Fibroblast of skin of back (primary cell): ENCODE measurements around the gene LRCH1.
A peak's percentile ranks its signal among the peaks of the same experiment; 100 is the strongest.

Experiments used
- DNase-seq: peaks from one replicate; pipeline ENCODE4 v3.0.0-alpha.2; 2013

Gene LRCH1

DNA sequence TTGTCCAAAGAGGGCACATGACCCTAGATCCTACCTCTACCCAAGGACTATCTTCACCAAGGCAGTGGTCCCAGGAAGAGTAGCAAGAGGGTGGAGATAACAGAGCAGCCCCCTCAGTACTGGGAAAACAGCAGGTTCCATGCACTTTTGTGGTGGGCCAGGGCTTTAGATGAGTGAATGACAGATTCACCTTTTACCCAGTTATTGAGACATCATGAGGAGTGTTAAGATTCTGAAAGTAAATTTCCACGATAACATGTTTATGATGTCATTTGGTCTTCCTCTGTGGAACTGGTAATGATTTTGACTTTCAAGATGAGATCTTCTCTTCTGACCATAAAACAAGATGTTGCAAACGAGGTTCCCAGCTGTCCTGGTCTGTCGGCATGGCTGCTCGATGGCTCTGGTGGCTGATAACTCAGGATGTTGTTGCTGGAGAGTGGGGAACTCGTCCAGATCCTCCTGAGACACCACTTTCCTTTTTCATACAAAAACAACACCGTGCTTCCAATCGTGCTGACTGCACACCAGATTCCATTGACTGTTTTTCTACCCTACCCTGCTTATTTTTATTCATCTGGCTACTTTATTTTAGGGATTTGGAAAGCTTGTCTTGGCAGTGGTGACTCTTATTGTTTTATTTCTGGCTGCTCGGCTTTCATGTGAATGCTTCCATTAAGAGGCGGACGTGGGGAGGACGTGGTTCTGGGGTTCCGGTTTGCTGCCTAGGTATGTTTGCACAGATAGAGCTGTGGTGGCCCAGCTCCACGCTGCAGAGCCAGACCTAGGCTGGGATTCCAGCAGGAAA lies 88.5 kb downstream of the LRCH1 start:
- peak; percentile 77 for DNase-seq

DNA sequence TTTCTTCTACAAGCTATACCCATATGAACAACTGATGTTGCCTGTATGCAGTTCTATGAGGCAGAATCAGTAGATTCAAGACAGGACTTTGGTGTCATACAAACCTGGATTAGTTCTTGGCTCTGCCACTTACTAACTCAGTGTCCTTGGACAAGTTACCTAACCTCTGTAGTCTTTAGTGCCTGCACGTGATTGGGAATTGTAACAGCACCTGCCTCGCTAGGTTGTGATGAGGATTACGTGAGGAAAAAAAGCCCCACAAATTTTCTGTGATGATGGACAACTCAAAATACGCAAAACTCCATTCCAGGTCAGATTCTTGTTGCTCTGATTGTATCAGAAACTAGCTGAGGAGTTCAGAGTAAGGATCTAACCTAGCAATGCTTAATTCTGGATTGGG lies 89.3 kb downstream of the LRCH1 start:
- no peak for DNase-seq

DNA sequence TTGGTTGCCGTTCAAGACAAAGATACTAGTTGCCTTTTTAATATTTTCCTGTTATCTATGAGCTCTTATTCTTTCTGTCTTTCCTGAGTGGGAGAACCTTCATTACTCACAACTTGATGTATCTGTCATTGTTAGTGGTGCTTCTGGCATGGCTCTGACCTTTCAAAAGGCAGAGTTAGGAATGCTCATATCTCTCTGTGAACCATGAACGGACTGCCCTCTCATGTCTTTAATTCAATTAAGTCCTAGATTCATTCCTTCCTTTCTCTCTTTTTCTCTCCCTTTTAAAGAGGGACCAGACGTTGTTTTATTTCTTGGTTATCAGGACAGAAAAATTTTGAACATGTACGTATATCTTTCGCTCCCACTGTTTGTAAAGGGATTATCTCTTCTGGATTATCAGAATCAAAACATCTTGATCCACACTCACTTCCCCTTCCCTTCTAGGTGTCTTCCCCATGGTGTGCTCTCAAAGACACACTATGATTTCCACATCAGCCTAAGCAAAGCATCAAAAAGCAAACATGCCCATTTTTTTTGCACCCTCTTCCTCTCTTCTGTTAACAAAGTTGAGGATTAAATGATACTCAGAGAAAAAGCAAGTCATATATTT lies 90.3 kb downstream of the LRCH1 start:
- no peak for DNase-seq

DNA sequence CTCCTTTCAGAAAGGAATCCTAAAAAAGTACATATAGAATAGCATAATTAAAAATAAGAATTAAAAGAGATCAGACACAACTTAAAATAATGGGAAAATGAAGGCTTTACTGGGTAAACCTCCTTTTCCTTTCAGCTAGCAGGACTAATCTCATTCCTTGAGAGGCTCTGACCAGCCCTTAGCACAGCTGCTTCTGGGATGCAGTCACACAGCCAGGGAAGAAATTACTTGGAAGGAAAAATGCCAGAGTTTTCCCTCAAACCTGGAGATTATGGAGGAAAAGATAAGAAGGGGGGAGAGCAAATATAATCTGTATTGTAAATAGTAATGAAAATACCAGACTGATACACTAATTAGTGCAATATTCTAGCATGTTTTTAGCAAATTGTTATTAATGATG lies 91.8 kb downstream of the LRCH1 start:
- no peak for DNase-seq

DNA sequence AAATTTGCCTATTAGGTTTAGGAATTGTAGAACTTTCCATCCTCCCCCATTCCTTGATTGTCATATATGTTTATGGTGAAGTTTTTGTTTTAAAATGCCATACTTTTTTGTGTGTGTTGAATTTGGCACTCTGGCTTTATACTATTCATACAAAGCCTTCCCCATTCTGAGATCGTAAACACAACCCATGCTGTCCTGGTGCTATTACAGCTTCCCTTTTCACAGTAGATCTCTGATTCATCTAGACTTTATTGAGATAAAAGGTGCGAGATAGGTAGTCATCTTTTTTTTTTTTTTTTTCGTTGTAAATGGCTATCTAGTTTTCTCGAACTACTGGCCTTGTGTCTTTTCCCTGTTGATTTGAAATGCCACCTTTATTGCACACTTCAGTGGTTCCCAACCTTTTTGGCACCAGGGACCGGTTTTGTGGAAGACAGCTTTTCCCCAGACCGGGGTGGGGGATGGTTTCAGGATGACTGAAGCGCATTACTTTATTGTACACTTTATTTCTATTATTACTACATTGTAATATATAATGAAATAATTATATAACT lies 94.6 kb downstream of the LRCH1 start:
- no peak for DNase-seq

DNA sequence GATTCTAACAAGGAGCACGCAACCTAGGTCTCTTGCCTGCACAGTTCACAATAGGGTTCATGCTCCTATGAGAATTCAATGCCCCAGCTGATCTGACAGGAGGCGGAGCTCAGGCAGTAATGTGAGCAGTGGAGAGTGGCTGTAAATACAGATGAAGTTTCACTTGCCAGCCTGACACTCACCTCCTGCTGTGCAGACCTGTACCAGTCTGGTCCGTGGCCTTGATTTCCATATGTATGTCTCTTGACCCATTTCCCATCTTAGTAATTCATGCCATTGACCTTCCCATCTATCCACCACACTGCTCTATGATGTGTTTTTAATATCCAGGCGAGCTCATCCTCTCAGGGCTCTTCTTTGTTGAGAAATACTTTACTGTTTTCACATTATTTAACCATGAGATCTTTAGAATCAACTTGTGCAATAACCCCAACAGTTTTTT lies 95.2 kb downstream of the LRCH1 start:
- DNase-seq = no peak

DNA sequence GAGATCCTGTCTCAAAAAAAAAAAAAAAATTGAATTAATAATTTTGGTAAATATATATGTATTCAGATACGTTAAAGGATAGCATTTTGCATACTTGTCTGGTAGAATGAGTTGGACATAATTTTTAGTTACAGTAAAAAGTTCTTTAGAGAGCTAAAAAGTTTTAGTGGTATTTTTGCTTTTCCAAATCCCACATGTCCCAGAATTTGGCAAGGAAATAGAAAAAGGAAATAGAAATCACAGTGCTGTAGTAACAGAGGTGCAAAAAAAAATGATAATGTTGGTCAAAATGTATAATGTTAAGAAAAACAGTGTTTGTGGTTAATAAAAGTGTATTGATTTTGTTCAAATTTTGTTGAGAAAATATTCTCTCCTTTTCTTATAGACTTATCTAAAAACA lies 96.8 kb downstream of the LRCH1 start:
- DNase-seq = no peak

DNA sequence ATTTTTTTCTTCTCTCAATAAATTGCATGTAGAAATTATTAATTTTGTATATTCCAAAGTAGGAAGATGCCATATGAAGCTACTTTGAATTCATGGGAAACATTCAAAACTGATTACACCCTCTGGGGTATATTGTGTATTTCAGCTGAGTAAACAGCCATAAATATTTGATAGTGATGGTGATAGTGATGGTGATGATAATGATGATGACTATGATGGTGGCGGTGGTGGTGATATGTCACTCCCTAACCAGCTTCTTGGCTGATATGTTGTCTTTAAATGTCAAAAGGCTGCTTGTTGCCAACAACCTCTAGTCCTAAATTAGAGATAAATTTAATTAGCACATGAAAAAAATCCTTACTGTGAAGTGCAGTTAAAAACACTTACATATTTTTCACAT lies 102.0 kb downstream of the LRCH1 start:
- DNase-seq = no peak

DNA sequence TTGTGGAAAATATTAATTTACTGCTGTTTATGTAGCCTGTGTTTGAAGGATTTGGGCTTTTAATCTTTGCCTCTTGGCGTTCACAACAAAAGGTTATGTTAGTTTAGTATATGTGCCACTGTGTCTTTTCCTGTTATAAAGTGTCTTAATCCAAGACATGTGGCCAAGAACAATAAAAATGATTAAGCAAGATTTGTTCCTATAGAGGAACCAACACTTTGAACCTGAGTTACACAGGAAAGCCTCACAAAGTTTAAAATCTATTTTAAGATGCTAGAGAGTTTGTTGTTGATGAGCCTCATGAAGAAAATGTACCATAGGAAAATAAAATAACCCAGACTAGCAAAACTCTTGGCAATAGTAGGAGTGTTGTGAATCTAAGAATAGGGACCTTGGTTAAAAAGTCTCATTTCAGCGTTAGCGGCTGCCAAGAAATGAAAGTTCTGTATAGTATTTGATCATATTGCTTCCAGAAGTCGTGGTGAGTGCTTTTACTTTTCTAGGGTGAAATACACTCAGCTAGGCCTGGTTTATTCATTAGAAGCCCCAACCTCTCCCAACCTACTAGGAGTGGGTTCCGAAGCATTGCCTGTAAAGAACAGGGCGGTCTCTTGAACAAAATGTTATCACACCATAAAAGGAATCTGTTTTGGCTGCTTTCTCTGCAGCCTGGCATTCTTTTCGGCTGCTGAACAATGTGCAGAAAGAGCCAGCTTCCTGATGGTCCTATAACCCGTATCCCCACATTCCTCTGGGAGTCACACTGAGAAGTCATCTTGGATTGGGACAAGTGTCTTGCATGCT lies 102.6 kb downstream of the LRCH1 start:
- peak; percentile 73 for DNase-seq

DNA sequence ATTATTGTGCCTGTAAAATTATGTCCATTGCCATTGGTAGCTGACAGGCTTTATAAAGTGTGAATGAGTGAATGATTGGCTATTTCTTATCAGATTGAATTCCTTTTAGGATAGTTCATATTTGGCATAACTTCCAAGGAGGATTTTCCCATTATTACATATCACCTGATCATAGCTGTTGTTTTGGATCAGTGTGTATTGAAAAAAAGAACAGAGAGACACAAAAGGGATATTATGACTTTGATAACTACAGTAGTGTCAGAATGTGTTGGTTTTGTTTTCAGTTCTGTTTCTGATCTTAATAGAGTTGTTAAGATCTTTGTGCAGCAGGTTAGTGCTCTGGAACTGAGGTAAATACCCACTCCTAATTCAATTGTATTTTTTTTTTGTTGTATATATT lies 103.8 kb downstream of the LRCH1 start:
- DNase-seq = no peak

DNA sequence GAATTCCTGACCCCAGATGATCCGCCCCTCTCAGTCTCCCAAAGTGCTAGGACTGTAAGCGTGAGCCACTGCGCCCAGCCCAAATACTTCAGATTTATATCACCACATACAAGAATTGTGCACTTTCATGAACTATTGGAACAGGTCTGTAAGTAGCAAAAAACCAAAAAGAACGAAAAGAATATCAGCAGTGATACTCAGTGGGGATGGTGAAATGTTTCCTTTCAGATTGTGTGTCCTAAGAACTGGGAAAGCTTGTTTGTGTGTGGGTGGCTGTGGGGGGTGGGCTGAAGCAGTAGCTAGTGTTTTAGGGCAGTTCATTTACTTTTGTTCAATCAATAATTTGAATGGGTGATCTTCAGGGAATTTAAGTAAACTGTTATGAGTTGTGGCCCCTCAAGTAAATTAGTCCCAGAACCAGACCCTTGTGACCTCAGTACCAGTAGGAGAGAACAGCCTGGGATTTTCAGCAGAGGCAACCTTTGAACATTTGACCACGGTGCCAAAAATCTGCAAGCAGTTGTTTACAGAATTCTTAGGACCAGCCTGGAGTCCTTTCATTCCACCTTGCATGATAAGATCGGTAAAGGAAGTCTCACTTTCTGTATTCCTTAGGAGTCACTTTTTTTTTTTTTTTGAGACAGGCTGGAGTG lies 106.6 kb downstream of the LRCH1 start:
- DNase-seq = no peak

DNA sequence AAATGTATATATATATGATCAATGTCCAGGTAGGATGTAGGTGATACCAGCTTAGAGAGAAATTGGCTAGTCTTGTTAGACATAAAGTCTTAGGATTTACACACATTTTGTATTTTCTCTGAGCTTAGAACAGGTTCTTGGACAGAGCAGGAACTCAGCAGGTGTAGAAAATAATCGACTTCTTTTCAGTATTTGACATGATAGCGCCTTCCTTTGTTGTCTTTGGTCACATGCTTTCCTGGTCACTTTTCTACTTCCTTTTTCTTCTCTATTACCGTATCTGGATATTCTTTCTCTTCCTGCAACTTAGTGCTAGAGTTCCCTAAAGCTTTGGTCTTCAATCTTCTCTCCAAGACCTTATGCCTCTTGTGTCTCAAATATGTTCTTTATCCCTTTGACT lies 107.4 kb downstream of the LRCH1 start:
- no peak for DNase-seq

DNA sequence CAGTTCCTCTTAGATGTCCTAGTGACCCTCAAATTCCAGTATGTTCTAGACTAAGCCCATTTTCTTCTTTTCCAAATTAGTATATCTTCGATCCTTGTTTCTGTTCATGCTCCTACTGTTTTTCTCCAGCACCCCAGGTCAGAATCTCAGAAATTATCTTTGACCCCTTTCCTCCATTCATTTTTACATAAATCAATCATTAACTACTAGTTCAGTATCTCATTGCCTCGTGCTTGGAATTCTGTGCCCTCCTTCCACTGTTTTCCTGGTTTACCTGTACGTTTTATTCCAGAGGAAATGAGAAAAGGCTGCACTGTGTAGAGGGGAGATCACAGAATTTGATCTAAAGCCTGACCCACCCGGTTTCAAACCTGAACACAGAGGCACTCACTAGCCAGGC lies 107.9 kb downstream of the LRCH1 start:
- no peak for DNase-seq

DNA sequence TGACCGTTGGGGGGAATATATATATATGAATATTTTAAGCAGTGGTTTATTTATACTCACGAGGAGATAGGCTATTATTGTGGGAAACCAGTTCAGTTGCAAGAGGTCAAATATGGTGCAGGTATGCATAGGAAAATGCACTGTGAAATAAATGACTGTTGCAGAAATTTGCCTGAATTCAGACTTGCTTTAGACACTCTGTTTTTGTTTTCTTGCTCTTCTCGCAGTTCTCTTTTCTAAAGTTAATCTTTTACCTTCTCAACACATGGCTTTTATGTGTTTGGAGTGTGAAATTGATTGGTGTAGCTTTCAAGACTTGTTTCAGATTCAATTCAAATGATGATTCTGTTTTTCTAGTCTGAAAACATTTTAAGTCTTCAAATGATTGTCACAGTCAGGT lies 109.7 kb downstream of the LRCH1 start:
- DNase-seq = no peak

DNA sequence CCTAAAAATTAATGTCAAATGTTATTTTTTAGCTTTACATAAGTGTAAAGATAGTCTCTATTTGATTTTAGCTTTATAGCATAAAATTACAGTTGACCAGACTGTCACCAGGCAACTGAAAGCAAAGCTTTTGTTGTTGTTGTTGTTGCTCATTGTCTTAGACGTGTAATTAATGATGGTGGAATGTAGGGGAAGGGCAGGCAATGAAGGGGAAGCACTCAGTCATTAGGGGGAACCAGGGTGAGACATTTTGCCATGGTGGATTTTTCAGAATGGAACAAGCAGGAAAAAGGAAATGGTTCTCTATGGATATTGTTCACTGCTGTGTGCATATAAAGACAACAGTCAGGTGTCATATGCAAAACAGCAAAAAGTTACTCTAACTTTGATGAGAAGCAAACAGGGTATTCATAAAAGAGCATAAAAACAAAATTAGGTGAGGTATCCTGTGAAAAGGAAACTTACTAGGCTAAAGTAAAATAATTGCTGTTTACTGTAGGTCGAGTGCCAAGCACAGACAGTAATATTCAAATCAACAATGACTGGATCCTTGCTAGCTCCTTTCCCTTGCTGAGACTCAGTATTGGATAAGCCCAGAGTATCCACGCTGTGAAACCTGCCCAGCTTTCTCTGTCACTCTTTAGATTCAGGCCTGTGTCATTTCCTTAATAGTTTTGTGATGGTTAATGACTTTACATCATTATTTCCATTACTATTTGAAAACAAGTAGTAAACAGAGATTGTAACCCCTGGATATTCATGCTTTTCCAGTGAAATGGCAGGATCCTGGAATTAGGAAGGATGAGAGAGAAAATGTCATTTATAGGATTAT lies 110.5 kb downstream of the LRCH1 start:
- DNase-seq = no peak

DNA sequence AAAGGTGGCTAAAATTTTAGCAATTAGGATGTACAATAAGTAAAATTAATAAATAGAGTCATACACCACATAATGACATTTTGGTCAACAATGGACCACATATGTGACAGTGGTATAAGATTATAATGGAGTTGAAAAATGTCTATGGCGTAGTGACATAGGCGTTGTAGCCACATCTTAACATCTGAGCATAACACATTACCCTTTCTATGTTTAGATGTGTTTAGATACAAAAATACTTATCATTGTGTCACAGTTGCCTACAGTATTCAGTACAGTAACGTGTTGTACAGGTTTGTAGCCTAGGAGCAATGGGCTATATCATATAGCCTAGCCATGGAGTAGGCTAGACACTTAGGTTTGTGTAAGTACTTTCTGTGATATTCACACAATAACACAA lies 111.2 kb downstream of the LRCH1 start:
- no peak for DNase-seq

DNA sequence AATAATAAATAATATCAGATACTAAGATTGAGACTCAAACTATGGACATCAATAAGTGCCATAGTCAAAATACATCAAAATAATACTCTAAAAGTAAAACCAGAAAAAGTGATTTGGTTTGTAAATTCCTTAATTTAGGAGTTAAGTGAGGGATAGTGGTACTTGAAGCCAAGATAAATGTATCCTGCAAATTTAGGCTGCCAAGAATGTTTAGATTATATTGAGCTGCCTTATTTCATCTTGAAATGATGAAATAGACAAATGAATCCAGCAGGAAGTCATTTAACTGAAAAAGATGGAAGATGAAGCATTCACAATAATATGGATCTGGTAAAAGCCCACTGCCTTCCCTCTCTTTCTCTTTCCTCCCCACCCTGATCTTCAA lies 112.3 kb downstream of the LRCH1 start:
- no peak for DNase-seq

DNA sequence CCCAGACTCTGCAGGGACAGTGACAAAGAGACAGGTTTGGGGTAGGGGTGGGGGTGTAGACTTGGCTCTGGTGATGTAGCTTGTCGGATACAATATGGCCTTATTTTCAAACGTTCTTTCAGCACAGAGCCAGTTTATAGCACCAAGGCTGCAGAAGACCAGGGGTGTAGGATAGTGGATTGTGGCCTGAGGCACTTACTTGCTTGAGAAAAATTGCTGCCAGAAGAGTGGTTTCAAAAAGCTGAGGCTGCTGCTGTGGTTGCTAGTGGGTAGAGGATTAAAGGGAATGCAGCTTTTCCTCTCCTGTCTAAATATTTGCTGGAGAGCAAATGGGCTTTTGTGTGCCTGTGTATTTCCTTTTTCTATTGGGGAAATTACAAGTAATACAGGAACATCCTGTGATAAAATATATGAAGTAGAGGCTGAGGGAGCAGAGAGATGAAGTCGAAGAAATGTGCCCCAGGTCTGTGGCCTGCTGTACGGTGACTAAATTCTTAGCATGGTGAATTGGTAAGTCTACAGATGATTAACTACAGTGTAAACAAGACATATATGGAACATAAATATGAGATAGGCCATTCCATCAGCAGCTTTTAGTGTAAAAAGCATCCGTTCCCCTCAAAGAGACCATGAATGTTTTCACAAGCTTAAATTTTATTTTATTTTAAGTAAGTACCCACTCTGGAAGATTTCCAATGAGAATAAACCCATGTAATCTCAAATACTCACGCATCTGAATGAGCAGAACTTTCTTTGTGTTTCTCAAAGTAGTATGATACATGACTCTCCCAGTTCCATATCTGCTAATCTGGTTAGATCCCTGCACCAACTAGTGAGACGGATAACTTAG lies 112.9 kb downstream of the LRCH1 start:
- DNase-seq = peak; percentile 37

DNA sequence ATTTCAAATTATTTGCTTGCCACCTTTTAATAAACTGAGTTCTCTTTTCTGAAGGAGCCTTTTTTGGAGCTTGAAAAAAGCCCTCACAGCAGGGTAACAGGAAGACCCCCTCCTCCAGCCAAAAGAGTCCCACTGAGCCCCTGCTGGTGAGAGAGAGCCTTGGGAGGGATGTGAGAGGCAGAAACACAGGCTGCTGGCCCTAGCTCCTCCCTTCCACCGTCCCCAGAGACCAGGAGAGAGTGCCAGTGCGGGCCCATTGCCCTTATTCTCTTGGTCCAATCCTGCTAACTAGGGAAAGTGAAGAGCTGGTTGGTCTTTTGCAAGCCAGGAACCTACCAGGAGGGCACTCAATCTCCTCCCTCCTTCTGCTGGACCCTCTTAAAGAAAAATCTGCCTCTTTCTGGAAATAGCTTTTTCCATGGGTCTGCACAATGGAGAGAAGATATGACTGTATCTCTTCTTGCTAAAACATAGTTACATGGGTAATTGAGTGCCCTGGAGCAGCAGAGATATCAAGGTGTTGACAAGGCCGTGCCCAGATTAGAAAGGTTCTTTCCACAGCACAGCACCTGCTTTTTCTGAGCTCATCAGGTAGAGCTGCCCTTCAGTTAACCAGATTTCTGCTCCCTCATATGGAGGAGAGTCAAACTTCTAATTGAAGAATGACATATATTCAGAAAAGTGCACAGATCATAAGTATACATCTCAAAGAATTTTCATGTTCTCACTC lies 113.9 kb downstream of the LRCH1 start:
- DNase-seq = no peak

DNA sequence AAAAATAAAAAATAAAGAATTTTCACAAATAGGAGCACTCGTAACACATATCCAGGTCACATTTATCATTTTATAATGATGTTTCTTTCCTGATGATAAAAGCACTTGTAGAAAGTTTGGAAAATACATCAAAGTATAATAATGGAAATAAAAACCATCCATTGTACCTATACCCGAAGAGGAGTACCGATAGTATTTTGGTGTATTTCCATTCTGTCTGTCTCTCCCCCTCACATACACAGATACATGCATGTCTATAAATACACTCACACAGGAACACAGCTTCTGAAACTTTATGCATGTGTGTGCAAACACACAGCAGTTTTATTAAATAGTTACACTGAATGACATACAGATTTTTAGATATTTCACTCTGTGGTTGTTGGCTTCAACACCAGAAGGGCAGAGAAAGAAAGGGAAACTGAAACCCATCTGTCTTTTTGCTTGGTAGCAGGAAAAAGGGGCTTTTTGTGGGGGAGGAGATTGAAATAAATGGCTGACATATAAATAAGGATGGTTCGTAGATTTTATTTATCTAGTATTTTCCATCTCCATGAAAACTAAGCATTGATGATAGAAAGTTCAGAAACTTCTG lies 114.8 kb downstream of the LRCH1 start:
- DNase-seq = no peak
